ENCODE measurements around the gene DKK2.

- TF ChIP-seq MAX (IDR thresholded peaks at IDR 0.05): no peak
- no peak for TF ChIP-seq EP300 (IDR thresholded peaks at IDR 0.05; ENCODE audit: borderline replicate concordance)
- TF ChIP-seq FOXM1 (IDR thresholded peaks at IDR 0.05; ENCODE audit: borderline replicate concordance, low read depth): no peak
- TF ChIP-seq NFIC (IDR thresholded peaks at IDR 0.05): no peak
- TF ChIP-seq ZBTB7A (IDR thresholded peaks at IDR 0.05; ENCODE audit: low read depth): no peak
Observed at GRCh38 chr4:106978046-106978774, 57.9 kb downstream of the DKK2 start.

Measured in Ishikawa (cell line).